Muscle of arm (tissue), 12 donors: ENCODE measurements around the gene APOBEC3G. TPM values are rescaled to one million over a fixed set of nuclear protein-coding genes. Genes with fewer than 3 reads are reported as not detected.

ENCODE experiments used
- DNase-seq: peaks from one replicate; pipeline ENCODE4 v3.0.0-alpha.2; 2013
- polyA plus RNA-seq, 12 donors: library from polyadenylated mRNA; unstranded; fragments of 120-200 nt; gene quantifications; one replicate each; pipeline ENCODE4 v1.2.1, GENCODE V29; 2013; ENCODE audit not compliant: insufficient read length in 12 of 12

APOBEC3G gene
- polyA plus RNA-seq, 12 donors, result 1.7 to 10.5 (median 3.6) TPM; not detected in 1

- DNase-seq, result no peak
Measured at GRCh38 chr22:39120983-39121382, 43.9 kb downstream of the APOBEC3G start.

GRCh38 chr22:39122772-39123470, 45.8 kb downstream of the APOBEC3G start:
- no peak for DNase-seq

GRCh38 chr22:39123751-39124581, 46.9 kb downstream of the APOBEC3G start:
- no peak for DNase-seq

DNA sequence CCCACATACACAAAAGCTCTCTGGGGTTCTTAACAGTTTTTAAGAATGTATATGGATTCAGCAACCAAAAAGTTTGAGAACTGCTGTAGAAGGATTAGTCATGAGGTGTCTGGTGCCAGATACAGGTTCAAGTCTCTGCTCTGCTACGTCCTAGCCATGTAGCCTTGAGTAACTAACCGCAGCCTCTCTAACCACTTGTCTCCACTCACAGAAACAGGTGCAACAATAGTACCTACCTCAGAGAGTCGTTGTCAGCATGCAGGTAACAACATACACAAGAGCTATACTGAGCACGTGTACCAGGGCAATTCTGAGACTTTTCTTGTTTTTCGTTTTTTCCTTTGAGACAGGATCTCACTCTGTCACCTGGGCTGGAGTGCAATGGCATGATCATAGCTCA, 48.5 kb downstream of the APOBEC3G start:
- DNase-seq, result no peak

DNA sequence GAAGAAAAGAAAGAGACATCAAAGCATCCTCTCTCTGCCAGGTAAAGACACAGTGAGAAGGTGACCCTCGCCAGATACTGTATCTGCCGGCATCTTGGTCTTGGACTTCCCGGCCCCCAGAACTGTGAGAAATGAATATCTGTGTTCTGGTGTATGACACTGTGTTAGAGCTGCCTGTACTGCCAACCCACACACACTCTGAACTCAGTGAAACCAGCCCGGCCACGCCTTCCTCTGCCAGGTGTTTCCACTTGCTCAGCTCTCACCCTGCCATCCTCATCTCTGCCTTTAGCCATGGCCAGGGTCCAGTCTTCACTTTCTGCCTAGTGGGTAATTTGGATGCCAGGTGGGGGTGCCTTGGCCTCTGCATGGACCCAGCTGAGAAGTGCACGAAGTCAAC, 51.4 kb downstream of the APOBEC3G start:
- DNase-seq, result no peak

GRCh38 chr22:39129081-39129480, 52.0 kb downstream of the APOBEC3G start:
- no peak for DNase-seq

DNA sequence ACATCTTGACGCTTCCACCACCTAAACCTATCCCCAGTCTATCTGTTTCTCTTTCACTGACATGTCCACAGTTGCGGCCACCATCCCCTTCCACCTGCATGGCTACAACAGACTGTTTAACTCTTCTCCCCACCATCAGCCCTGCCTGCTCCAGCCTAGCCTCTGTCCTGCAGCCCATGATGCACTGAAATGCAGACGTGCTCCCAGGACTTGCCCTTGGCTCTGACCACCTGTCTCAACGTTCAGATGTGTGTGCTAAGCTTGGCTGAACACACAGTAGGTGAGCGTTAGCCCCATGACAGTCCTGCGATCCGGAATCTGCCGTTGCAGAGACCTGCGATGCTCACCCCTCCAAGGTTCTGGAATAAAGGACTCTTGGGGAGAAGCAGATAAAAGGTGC, 52.7 kb downstream of the APOBEC3G start:
- no peak for DNase-seq

DNA sequence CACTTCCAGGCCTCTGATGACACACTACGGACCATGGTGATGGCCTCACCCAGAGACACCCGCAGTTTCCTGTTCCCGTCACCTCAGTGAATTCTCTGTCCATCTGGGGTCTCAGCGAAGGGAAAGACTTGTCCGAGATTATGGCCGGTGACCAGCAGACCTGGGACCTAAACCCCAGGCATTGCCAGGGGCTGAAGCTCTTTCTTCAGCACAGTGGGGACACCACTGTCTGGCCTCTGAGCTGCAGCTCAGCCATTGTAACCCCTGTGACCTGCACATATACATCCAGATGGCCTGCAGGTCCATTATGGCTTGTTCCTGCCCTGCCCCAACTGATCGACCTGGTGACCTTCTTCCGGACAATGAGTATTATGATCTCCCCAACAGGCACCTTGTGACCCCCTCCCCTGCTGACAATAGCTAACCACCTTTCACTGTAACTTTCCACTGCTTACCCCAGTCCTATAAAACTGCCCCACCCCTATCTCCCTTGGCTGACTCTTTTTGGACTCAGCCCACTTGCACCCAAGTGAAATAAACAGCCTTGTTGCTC, 53.2 kb downstream of the APOBEC3G start:
- DNase-seq, result no peak

DNA sequence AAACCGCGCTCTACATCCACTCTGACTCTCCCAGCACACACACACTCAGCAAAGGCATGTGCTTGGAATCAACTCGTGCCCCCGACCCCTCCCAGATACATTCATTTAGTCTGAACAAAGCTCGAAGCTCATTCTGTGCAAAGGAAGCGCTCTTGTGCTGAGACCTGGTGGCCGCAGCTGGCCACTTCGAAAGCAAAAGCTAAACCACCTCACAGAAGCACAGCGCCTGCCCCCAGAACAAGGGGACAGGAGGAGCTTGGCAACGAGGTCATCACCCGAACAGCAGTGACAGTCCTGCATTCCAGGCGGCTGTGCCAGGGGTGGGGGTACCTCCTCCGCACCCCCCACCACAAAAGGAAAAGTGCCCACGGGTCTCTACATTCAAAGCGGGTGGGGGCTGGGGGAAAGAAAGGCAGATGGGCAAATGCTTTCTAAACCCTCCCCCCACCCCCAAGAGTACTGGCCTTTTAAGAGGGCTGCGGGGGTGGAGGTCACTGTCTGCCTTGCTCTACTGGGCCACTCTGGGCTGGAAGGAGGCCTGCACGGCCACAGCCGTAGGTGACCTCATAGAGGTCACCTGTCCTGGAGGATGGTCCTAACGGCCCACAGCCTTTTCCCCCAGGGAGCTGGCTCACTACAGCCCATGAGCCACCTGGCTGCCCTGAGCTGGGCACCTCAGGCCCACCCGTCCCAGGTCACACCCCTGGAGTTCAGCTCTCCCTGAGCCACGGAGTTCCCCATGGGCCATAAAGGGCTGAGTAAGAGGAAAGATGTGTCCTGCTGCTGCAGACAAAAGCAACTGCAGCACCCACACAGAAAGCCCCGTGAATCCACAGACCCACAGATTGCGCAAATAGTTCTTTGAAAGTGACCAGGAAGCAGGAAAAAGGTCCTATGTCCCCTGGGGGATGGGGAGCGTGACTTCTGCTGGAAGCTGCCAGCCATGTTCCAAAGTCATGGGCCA, 54.1 kb downstream of the APOBEC3G start:
- no peak for DNase-seq

DNA sequence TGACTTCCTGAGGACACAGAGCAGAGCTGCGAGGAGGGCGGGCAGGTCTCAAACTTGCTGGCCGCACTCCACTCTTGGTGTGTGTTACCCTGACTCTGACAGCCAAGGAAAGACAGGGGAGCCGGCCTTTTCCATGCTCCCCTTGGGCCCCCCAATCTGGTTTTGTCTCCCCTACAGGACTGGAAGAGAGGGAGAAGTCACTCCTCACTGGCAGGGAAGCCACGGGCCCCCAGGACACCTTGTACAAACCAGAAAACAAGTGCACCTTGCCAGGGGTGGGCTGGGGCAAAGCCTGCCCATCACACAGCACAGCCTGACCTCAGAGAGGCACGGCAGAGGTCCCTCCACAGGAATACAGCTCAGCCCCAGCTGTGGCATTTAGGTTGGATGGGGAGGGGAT, 55.2 kb downstream of the APOBEC3G start:
- DNase-seq, result no peak

- no peak for DNase-seq
Measured at GRCh38 chr22:39132871-39133524, 55.9 kb downstream of the APOBEC3G start.

GRCh38 chr22:39133871-39134270, 56.8 kb downstream of the APOBEC3G start:
- no peak for DNase-seq

- no peak for DNase-seq
Measured at GRCh38 chr22:39134366-39135091, 57.5 kb downstream of the APOBEC3G start.

- DNase-seq, result peak; percentile 26
Measured at GRCh38 chr22:39135092-39135896, 58.2 kb downstream of the APOBEC3G start.

DNA sequence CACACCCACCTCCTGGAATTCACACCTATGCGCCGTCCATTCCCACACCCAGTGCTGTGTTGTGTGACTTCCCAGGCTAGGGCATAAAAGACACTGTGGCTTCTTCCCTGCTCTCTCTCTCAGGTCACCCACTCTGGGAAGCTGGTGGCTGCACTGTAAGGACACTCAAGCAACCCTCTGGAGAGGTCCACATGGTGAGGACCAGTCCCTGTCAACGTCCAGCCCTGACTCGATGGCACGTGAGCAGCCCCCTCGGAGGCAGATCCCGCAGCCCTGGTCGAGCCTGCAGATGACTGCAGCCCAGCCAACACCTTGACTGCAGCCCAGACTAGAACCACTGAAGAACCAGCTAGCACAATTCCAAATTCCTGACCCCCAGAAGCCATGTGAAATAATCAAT, 59.2 kb downstream of the APOBEC3G start:
- DNase-seq, result no peak
